Activated gamma-delta T cell treated with anti-CD3 and anti-CD28 coated beads, Interleukin-2, amount 50 U/mL, for 16 hours (primary cell): Measurements from ENCODE around the gene RAD52.
"Not testable (repeated sequence)": the region's sequence is repeated elsewhere in the genome, so short reads cannot be mapped to it uniquely, and the experiment has no call there.

Experiments
- DNase-seq: peaks from one replicate; pipeline ENCODE4 v3.0.0-alpha.2; 2020; ENCODE audit warnings: low read depth

Gene RAD52

GRCh38 chr12:967641-968040 lies 18.1 kb upstream of the RAD52 start:
- no peak for DNase-seq

- no peak for DNase-seq
Measured at GRCh38 chr12:966724-967123, 17.2 kb upstream of the RAD52 start.

GRCh38 chr12:958588-959123 lies 9.2 kb upstream of the RAD52 start:
- no peak for DNase-seq

GRCh38 chr12:955939-956338 lies 6.4 kb upstream of the RAD52 start:
- no peak for DNase-seq

GRCh38 chr12:954741-955140 lies 5.2 kb upstream of the RAD52 start:
- DNase-seq, result no peak

GRCh38 chr12:953776-954175 lies 4.3 kb upstream of the RAD52 start:
- no peak for DNase-seq

GRCh38 chr12:951176-951575 lies 1.7 kb upstream of the RAD52 start:
- DNase-seq, result no peak

- DNase-seq, result no peak
Measured at GRCh38 chr12:948238-948637, 1.3 kb downstream of the RAD52 start.

GRCh38 chr12:946631-947030 lies 2.9 kb downstream of the RAD52 start:
- DNase-seq, result no peak

GRCh38 chr12:946212-946611 lies 3.3 kb downstream of the RAD52 start:
- DNase-seq, result no peak

GRCh38 chr12:944211-944610 lies 5.3 kb downstream of the RAD52 start:
- no peak for DNase-seq

- no peak for DNase-seq
Measured at GRCh38 chr12:943051-943450, 6.4 kb downstream of the RAD52 start.

- no peak for DNase-seq
Measured at GRCh38 chr12:938810-939209, 10.7 kb downstream of the RAD52 start.

- no peak for DNase-seq
Measured at GRCh38 chr12:936377-937345, 12.8 kb downstream of the RAD52 start.

- DNase-seq, result not testable (repeated sequence)
Measured at GRCh38 chr12:935891-936290, 13.6 kb downstream of the RAD52 start.

GRCh38 chr12:931591-931990 lies 17.9 kb downstream of the RAD52 start:
- DNase-seq, result no peak

- no peak for DNase-seq
Measured at GRCh38 chr12:931060-931459, 18.4 kb downstream of the RAD52 start.

- DNase-seq, result no peak
Measured at GRCh38 chr12:926641-927040, 22.9 kb downstream of the RAD52 start.

GRCh38 chr12:922285-922684 lies 27.2 kb downstream of the RAD52 start:
- DNase-seq, result no peak

GRCh38 chr12:920676-921075 lies 28.8 kb downstream of the RAD52 start:
- DNase-seq, result no peak

GRCh38 chr12:916712-917445 lies 32.6 kb downstream of the RAD52 start:
- DNase-seq, result no peak

GRCh38 chr12:916240-916639 lies 33.3 kb downstream of the RAD52 start:
- no peak for DNase-seq

- no peak for DNase-seq
Measured at GRCh38 chr12:915090-915489, 34.4 kb downstream of the RAD52 start.
